Panc1 (cell line): ENCODE measurements around the gene TMEM151B.

Experiments
- POLR2AphosphoS5 ChIP-seq: IDR thresholded peaks from 2 replicates; pipeline ENCODE4 v1.6.1; 2012; ENCODE audit warnings: mild to moderate bottlenecking, low read depth, low read length, moderate library complexity
- SIN3A ChIP-seq: IDR thresholded peaks from 2 replicates; pipeline ENCODE4 v1.6.1; 2012; ENCODE audit warnings: low read depth, mild to moderate bottlenecking, low read length, moderate library complexity, borderline replicate concordance; ENCODE audit not compliant: insufficient read depth
- TF ChIP-seq, protein P1 (sequence below): fragments of 450-650 bp; IDR thresholded peaks from 2 replicates; pipeline ENCODE4 v1.5.1; 2017; ENCODE audit warnings: mild to moderate bottlenecking
- TF ChIP-seq, protein P2 (sequence below), 2 experiments: IDR thresholded peaks; 2 replicates each; pipeline ENCODE4 v1.6.1; 2011 to 2012; ENCODE audit warnings: low read depth in 2 of 2, control low read depth in 1 of 2, low read length in 1 of 2, mild to moderate bottlenecking in 1 of 2, moderate library complexity in 1 of 2; ENCODE audit not compliant: insufficient read depth in 1 of 2

DNA sequence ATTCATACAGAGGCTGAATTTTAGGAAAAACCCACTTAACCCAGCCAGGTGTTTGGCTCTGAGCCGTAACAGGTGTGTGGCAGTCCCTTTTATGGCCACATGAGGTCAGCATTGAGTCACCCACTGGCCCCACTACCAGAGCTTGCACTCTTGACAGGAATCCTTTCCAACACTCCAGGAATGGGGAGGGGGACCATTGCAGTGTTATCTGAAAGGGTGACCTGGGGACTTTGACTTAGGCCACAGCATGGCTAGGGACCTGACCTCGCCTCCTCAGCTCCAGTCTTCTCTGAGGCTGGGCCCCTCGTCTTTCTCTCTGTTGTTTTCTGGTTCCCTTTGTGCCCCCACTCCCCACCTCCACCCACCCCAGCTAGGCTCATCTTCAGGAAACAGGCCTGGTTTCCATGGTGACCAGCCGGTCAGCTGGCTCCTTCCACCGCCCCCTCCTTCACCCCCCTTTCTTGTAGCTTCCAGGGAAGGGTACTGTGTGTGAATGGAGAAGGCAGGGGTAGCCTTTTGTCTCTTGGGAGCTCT is 2.1 kb upstream of the TMEM151B start:
- TF ChIP-seq, protein P1, sequence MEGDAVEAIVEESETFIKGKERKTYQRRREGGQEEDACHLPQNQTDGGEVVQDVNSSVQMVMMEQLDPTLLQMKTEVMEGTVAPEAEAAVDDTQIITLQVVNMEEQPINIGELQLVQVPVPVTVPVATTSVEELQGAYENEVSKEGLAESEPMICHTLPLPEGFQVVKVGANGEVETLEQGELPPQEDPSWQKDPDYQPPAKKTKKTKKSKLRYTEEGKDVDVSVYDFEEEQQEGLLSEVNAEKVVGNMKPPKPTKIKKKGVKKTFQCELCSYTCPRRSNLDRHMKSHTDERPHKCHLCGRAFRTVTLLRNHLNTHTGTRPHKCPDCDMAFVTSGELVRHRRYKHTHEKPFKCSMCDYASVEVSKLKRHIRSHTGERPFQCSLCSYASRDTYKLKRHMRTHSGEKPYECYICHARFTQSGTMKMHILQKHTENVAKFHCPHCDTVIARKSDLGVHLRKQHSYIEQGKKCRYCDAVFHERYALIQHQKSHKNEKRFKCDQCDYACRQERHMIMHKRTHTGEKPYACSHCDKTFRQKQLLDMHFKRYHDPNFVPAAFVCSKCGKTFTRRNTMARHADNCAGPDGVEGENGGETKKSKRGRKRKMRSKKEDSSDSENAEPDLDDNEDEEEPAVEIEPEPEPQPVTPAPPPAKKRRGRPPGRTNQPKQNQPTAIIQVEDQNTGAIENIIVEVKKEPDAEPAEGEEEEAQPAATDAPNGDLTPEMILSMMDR, result peak; percentile 98
- TF ChIP-seq, protein P2, sequence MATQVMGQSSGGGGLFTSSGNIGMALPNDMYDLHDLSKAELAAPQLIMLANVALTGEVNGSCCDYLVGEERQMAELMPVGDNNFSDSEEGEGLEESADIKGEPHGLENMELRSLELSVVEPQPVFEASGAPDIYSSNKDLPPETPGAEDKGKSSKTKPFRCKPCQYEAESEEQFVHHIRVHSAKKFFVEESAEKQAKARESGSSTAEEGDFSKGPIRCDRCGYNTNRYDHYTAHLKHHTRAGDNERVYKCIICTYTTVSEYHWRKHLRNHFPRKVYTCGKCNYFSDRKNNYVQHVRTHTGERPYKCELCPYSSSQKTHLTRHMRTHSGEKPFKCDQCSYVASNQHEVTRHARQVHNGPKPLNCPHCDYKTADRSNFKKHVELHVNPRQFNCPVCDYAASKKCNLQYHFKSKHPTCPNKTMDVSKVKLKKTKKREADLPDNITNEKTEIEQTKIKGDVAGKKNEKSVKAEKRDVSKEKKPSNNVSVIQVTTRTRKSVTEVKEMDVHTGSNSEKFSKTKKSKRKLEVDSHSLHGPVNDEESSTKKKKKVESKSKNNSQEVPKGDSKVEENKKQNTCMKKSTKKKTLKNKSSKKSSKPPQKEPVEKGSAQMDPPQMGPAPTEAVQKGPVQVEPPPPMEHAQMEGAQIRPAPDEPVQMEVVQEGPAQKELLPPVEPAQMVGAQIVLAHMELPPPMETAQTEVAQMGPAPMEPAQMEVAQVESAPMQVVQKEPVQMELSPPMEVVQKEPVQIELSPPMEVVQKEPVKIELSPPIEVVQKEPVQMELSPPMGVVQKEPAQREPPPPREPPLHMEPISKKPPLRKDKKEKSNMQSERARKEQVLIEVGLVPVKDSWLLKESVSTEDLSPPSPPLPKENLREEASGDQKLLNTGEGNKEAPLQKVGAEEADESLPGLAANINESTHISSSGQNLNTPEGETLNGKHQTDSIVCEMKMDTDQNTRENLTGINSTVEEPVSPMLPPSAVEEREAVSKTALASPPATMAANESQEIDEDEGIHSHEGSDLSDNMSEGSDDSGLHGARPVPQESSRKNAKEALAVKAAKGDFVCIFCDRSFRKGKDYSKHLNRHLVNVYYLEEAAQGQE (IDR thresholded peaks at IDR 0.05; ENCODE audit: insufficient read depth in 1 of 2, low read depth in 2 of 2, low read length in 1 of 2), result 0 out of 4 replicates have a peak, but pooled peaks of 1 of the 2 experiments have one; percentile 15
- TF ChIP-seq SIN3A (no peak), POLR2AphosphoS5 (no peak)
